Bladder microvascular endothelial cell (primary cell): ENCODE data around the gene GSN. TPM values are rescaled to one million over a fixed set of nuclear protein-coding genes. Genes with fewer than 3 reads are reported as not detected.

ENCODE experiments used
- total RNA-seq: library from RNA; depleted of rRNA; stranded (reverse); fragments of >200 nt; gene quantifications from 2 replicates; pipeline ENCODE4 v1.2.3, GENCODE V29; 2014

The GSN gene
- 404 and 608 TPM in 2 replicates for total RNA-seq

DNA sequence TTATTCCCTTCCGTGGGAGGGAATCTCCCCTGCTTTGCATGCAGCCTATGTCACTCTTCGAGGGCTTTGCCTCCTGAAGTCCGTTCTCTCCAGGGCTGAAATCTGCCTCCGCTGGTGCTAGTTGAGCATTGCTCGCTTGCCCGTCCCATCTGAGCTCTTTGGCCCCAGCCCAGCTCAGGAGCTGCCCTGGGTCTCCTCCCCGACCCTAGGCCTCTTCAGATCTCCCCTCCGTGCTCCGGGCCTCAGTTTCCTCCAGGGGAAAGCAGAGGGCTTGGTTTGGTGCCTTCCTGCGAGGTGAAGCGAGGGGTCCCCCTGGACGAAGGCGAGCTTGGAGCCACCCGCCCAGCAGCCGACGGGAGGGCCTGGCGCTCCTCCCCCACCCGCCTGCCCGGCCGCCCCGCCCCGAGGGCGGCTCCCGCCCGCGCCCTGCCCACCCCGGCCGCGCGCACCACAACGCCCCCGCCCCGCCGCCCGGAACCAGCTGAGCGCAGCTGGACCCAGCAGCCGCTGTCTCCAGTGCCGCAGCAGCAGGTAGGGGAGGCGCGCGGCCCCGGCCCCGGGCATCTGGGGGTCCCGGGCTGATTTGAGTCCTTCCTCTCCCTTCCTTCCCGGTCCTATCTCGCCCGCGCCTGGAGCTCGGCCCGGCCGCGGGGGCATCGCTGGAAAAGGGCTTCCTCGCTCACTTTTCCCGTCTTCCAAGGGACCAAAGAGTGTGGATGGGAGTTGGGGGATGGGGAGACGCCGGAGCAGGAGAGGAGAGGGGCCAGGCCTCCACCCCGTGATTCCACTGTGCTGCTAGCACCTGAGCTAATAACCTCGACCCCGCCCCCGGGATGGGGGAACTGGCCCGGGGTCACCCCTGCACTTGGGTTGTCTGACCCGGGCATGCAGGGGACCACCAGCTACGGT lies at the start of gene GSN:
Gene GSN (plus strand): TSS at position 474 of the 909 bp plus-strand sequence. CDS start 33,810 bp downstream, outside the sequence.

DNA sequence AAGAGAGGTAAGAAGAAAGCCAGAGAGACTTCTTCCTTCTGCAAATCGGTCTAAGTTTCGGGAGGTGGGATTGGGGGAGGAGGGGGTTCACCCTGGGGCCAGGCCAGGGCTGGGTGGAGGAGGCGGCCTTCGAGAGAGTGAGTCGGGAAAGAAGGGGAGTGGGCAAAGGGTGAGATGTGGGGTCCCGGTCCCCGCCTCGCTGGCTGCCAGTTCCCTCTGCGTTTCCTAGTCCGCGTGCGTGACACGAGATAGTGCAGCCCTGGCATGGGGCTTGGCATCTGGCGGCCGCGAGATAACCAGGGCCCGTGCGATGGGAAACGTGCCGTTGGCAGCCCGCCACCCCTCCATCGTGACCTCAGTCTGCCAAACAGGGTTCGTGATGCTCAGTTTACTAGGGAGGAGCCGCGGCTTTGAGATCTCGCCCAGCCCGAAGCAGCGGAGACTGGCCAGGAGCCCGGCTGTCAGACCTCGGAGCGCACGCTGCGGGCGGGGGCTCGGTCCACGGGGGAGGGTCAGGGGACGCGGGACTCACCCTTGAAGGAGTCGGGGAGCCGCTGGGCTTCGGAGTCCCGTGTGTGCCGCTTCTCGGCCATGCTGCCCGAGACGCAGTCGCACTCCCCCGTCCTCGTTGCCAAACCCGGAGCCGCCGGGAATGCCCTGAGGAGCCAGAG lies 101.8 kb downstream of the GSN start, which contains the start of gene STOM:
Gene STOM (minus strand): TSS at position 656 of the 671 bp plus-strand sequence. CDS start 63 bp downstream, at position 593.

Other genes starting within 250 kb of the GSN start
- gene C5, start 217.9 kb upstream of the GSN start, total RNA-seq = 2.1 and 2.3 TPM in 2 replicates
- gene CNTRL, start 193.2 kb upstream of the GSN start, total RNA-seq = 10.2 and 14.4 TPM in 2 replicates
- gene RAB14, start 66.3 kb upstream of the GSN start, total RNA-seq = 21.4 and 55.1 TPM in 2 replicates
- 196 and 375 TPM in 2 replicates for gene STOM, start 102.1 kb downstream of the GSN start, total RNA-seq
- 0.16 and 2.5 TPM in 2 replicates for gene GGTA1, start 231.7 kb downstream of the GSN start, total RNA-seq